H9 (cell line): Measurements from ENCODE around the gene CHN2. TPM values are rescaled to one million over a fixed set of nuclear protein-coding genes. Genes with fewer than 3 reads are reported as not detected.

Experiments
- DNase-seq: peaks from one replicate; pipeline ENCODE4 v3.0.0-alpha.2; 2017
- H2AFZ ChIP-seq: one replicate; pipeline ENCODE4 v1.6.1; 2013; ENCODE audit warnings: mild to moderate bottlenecking, low read length, control low read depth, moderate library complexity
- H2AK5ac ChIP-seq: 2 replicates; pipeline ENCODE4 v1.6.1; 2013; ENCODE audit warnings: low read length, control low read depth, mixed read lengths; ENCODE audit not compliant: insufficient read length
- H2BK120ac ChIP-seq: one replicate; pipeline ENCODE4 v1.6.1; 2013; ENCODE audit warnings: low read depth, mild to moderate bottlenecking, low read length, control low read depth, inconsistent platforms; ENCODE audit not compliant: poor library complexity, severe bottlenecking
- H2BK12ac ChIP-seq: 2 replicates; pipeline ENCODE4 v1.6.1; 2013; ENCODE audit warnings: low read length, control low read depth, mixed read lengths, low read depth; ENCODE audit not compliant: insufficient read length
- H2BK15ac ChIP-seq: 2 replicates; pipeline ENCODE4 v1.6.1; 2013; ENCODE audit warnings: low read depth, low read length, control low read depth
- H2BK20ac ChIP-seq: one replicate; pipeline ENCODE4 v1.6.1; 2013; ENCODE audit warnings: low read depth, mild to moderate bottlenecking, low read length, control low read depth, inconsistent platforms; ENCODE audit not compliant: poor library complexity, severe bottlenecking
- H2BK5ac ChIP-seq: 2 replicates; pipeline ENCODE4 v1.6.1; 2013; ENCODE audit warnings: low read length, control low read depth, mixed read lengths; ENCODE audit not compliant: insufficient read length
- H3K14ac ChIP-seq: 2 replicates; pipeline ENCODE4 v1.6.1; 2013; ENCODE audit warnings: low read length, control low read depth; ENCODE audit not compliant: insufficient read depth
- H3K18ac ChIP-seq: 2 replicates; pipeline ENCODE4 v1.6.1; 2013; ENCODE audit warnings: low read depth, mild to moderate bottlenecking, mixed read lengths, low read length, control low read depth; ENCODE audit not compliant: insufficient read length
- H3K23ac ChIP-seq: 2 replicates; pipeline ENCODE4 v1.6.1; 2013; ENCODE audit warnings: low read length, control low read depth, mixed read lengths, low read depth; ENCODE audit not compliant: insufficient read length
- H3K23me2 ChIP-seq: 2 replicates; pipeline ENCODE4 v1.6.1; 2013; ENCODE audit warnings: low read depth, mild to moderate bottlenecking, mixed read lengths, low read length, control low read depth; ENCODE audit not compliant: insufficient read length, poor library complexity, severe bottlenecking
- H3K27ac ChIP-seq: 2 replicates; pipeline ENCODE4 v1.5.1; 2013; ENCODE audit warnings: low read length, control low read depth, mixed read lengths, low read depth; ENCODE audit not compliant: insufficient read length
- H3K27me3 ChIP-seq: 2 replicates; pipeline ENCODE4 v1.6.1; 2013; ENCODE audit warnings: low read length, control low read depth, inconsistent platforms; ENCODE audit not compliant: insufficient read depth
- H3K4ac ChIP-seq: 2 replicates; pipeline ENCODE4 v1.6.1; 2013; ENCODE audit warnings: low read depth, mild to moderate bottlenecking, control low read depth, inconsistent platforms, low read length, moderate library complexity
- H3K4me1 ChIP-seq: 2 replicates; pipeline ENCODE4 v1.6.1; 2013; ENCODE audit warnings: low read length, control low read depth, inconsistent platforms; ENCODE audit not compliant: insufficient read depth
- H3K4me2 ChIP-seq: 2 replicates; pipeline ENCODE4 v1.6.1; 2013; ENCODE audit warnings: low read length, control low read depth, mixed read lengths; ENCODE audit not compliant: insufficient read length, insufficient read depth
- H3K56ac ChIP-seq: 2 replicates; pipeline ENCODE4 v1.6.1; 2013; ENCODE audit warnings: low read depth, mild to moderate bottlenecking, mixed read lengths, low read length, control low read depth; ENCODE audit not compliant: insufficient read length
- H3K79me1 ChIP-seq: 2 replicates; pipeline ENCODE4 v1.6.1; 2013; ENCODE audit warnings: low read depth, mild to moderate bottlenecking, moderate library complexity, low read length, control low read depth, inconsistent platforms; ENCODE audit not compliant: insufficient read depth, poor library complexity, severe bottlenecking
- H3K79me2 ChIP-seq: 2 replicates; pipeline ENCODE4 v1.6.1; 2013; ENCODE audit warnings: low read length, control low read depth, inconsistent platforms; ENCODE audit not compliant: insufficient read depth
- H3K9ac ChIP-seq: 2 replicates; pipeline ENCODE4 v1.6.1; 2013; ENCODE audit warnings: low read length, control low read depth, mixed read lengths; ENCODE audit not compliant: insufficient read length; ENCODE audit errors: extremely low read depth
- H3K9me3 ChIP-seq: one replicate; pipeline ENCODE4 v1.6.1; 2013; ENCODE audit warnings: low read depth, low read length, inconsistent platforms; ENCODE audit not compliant: control insufficient read depth
- H3T11ph ChIP-seq: one replicate; pipeline ENCODE4 v1.6.1; 2013; ENCODE audit warnings: mild to moderate bottlenecking, low read length, control low read depth, inconsistent platforms
- H4K20me1 ChIP-seq: one replicate; pipeline ENCODE4 v1.6.1; 2013; ENCODE audit not compliant: control insufficient read depth, insufficient read length, insufficient read depth
- H4K5ac ChIP-seq: 2 replicates; pipeline ENCODE4 v1.6.1; 2013; ENCODE audit warnings: low read depth, mild to moderate bottlenecking, mixed read lengths, low read length, control low read depth; ENCODE audit not compliant: insufficient read length
- H4K8ac ChIP-seq: replicated peaks from 2 replicates; pipeline ENCODE4 v1.6.1; 2013; ENCODE audit warnings: low read length, control low read depth, mixed read lengths, low read depth; ENCODE audit not compliant: insufficient read length
- H4K91ac ChIP-seq: 2 replicates; pipeline ENCODE4 v1.6.1; 2013; ENCODE audit warnings: low read depth, mild to moderate bottlenecking, moderate library complexity, mixed read lengths, low read length, control low read depth; ENCODE audit not compliant: insufficient read length
- H3K27ac Mint-ChIP-seq, 3 experiments: 2 replicates in 2 of 3; 3 replicates in 1 of 3; pipeline ENCODE4 v1.8.0; 2020 to 2021; ENCODE audit warnings: mixed read lengths in 3 of 3, mild to moderate bottlenecking in 1 of 3, moderate library complexity in 1 of 3
- H3K27me3 Mint-ChIP-seq: 2 replicates; pipeline ENCODE4 v1.8.0; 2021; ENCODE audit warnings: low read depth, mild to moderate bottlenecking, moderate library complexity, mixed read lengths
- H3K36me3 Mint-ChIP-seq, 3 experiments: 2 replicates in 2 of 3; 3 replicates in 1 of 3; pipeline ENCODE4 v1.8.0; 2020 to 2021; ENCODE audit warnings: low read depth in 3 of 3, mixed read lengths in 3 of 3; ENCODE audit not compliant: insufficient read depth in 1 of 3
- H3K4me1 Mint-ChIP-seq, 2 experiments: 2 replicates each; pipeline ENCODE4 v1.8.0; 2020; ENCODE audit warnings: mixed read lengths in 2 of 2
- H3K4me3 Mint-ChIP-seq, 2 experiments: 2 replicates in 1 of 2; 3 replicates in 1 of 2; pipeline ENCODE4 v1.8.0; 2020 to 2021; ENCODE audit warnings: mild to moderate bottlenecking in 2 of 2, mixed read lengths in 2 of 2, moderate library complexity in 1 of 2
- H3K9me3 Mint-ChIP-seq, 2 experiments: 2 replicates in 1 of 2; 3 replicates in 1 of 2; pipeline ENCODE4 v1.8.0; 2020; ENCODE audit warnings: mild to moderate bottlenecking in 2 of 2, mixed read lengths in 2 of 2, moderate library complexity in 1 of 2
- CTCF ChIP-seq: fragments of 200-600 bp; sonication (generic); conservative IDR thresholded peaks from 3 replicates; pipeline ENCODE4 v1.8.0; 2021; ENCODE audit warnings: antibody characterized with exemption, mild to moderate bottlenecking
- WGBS: extraction: QIAGEN DNeasy Blood & Tissue Kit; methylation state at CpG from one replicate; pipeline ENCODE4 v1.1.7; 2013; ENCODE audit warnings: missing lambda C conversion rate, low lambda C conversion rate, mixed read lengths; ENCODE audit not compliant: insufficient read length; ENCODE audit errors: extremely low coverage; 5-methylcytosine and 5-hydroxymethylcytosine counted together
- total RNA-seq: library from RNA; stranded (reverse); gene quantifications from 2 replicates; pipeline ENCODE4 v1.2.1, GENCODE V29; 2021

The CHN2 gene
- total RNA-seq, 1 experiment from 2014 or later = 3.3 TPM

- H2BK20ac ChIP-seq = no peak overlapping the region
- no peak overlapping the region for H2AK5ac ChIP-seq
- no peak overlapping the region for H2BK15ac ChIP-seq
- H3K27me3 ChIP-seq = no peaks in the 10 kb centered on the region
- no peak overlapping the region for H3T11ph ChIP-seq
- no peaks in the 10 kb centered on the region for H4K20me1 ChIP-seq
- H3K27ac ChIP-seq = no peak overlapping the region
- no peak overlapping the region for H3K14ac ChIP-seq
- Mint-ChIP-seq H3K27ac (peak overlapping the region in 1 of 3 experiments; percentile 42; a peak in 1 of 7 replicates), H3K9me3 (no peaks in the 10 kb centered on the region; a peak in 1 of 5 replicates), H3K4me3 (no peak overlapping the region), H3K36me3 (no peaks in the 10 kb centered on the region), H3K4me1 (peaks cover 2 to 3% of the 10 kb centered on the region in 2 experiments; a peak in 3 of 4 replicates), H3K27me3 (no peaks in the 10 kb centered on the region)
- no peak overlapping the region for H4K5ac ChIP-seq
- H4K91ac ChIP-seq = peak overlapping the region; percentile 35
- no peaks in the 10 kb centered on the region for H3K79me1 ChIP-seq
- no peak overlapping the region for H3K23ac ChIP-seq
- DNase-seq = no peak
- TF ChIP-seq CTCF = no peak
- no peak overlapping the region for H2BK5ac ChIP-seq
- no CpG with 5 or more reads among the region's 14 CpGs for WGBS
- no peak overlapping the region for H3K56ac ChIP-seq
- no peak overlapping the region for H3K4ac ChIP-seq
- H3K18ac ChIP-seq = no peak overlapping the region
- H2AFZ ChIP-seq = no peak overlapping the region
- no peak overlapping the region for H3K4me2 ChIP-seq
- no peaks in the 10 kb centered on the region for H3K23me2 ChIP-seq
- no peak overlapping the region for H4K8ac ChIP-seq
- no peaks in the 10 kb centered on the region for H3K4me1 ChIP-seq
- H3K9ac ChIP-seq = no peak overlapping the region
- H3K9me3 ChIP-seq = no peaks in the 10 kb centered on the region
- H3K79me2 ChIP-seq = no peaks in the 10 kb centered on the region
- no peak overlapping the region for H2BK12ac ChIP-seq
- H2BK120ac ChIP-seq = no peak overlapping the region
Measured at GRCh38 chr7:29332875-29333855, 138.6 kb downstream of the CHN2 start.
